ENCODE results near the gene HAS3.
"Not testable (repeated sequence)": the region's sequence is repeated elsewhere in the genome, so short reads cannot be mapped to it uniquely, and the experiment has no call there.

Gene HAS3

GRCh38 chr16:69118468-69118867 is 13.0 kb downstream of the HAS3 start:
- DNase-seq = no peak

DNA sequence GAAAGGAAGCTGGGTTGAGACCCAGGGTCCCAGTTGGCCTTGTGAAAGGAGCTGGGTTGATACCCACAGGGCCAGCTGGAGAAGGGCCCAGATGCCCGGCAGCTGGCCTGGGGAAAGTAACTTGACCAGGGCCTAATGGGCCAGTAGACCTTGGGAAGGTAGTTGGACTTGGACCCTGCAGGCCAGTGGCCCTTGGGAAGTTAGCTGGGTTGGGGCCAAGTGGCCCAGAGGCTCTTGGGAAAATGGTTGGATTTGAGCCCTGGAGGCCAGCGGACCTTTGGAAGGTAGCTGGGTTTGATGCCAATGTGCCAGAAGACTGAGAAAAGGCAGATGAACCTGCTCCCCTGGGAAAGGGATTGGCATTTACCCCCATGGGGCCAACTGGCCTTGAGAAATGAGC is 13.5 kb downstream of the HAS3 start:
- DNase-seq = no peak

DNA sequence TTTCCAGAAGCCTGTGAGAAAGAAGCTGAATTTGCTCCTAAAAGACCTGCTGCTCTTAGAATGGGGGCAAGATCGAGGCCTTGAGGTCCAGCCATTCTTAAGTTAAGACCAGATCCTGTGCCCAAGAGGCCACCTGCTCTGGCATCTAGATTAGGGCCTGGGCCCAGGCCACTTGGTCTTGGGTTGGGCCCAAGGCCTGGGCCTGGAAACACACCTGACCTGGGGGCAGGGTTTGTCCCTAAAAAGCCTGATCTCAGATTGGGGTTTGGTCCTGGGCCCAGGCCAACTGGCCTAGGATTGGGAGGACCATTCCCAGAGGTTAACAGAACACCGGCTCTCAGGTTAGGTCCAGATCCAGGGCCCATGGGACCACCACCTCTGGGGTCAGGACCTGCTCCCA is 14.1 kb downstream of the HAS3 start:
- no peak for DNase-seq

DNA sequence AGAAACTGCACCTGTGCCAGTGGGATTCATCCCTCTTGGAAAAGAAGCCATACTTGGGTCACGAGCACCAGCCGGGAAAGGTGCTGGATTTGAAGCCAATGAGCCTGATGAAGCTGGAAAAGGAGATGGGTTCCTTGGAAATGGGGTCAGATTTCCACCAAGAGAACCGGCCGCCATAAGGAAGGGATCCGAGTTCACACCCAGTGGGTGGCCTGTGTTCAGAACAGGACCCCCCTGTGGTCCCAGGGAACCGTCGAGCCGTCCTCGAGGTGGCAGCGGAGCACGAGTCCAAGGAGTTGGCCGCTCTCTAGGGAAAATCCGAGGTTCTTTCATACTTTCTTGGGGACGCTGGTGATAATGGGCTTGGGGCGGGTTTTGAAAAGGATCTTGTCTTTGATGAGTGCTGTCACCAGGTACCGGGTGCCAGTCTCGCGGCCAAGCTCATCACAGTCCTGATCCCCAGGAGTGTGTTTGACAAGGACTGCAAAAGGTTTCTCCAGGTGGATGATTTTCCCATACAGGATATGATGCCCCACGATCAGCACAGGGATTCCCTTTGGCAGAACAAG is 14.7 kb downstream of the HAS3 start:
- DNase-seq = no peak

GRCh38 chr16:69123910-69124309 is 18.5 kb downstream of the HAS3 start:
- DNase-seq = peak; percentile 68 to 77

GRCh38 chr16:69124406-69124805 is 19.0 kb downstream of the HAS3 start:
- DNase-seq = not testable (repeated sequence)

DNA sequence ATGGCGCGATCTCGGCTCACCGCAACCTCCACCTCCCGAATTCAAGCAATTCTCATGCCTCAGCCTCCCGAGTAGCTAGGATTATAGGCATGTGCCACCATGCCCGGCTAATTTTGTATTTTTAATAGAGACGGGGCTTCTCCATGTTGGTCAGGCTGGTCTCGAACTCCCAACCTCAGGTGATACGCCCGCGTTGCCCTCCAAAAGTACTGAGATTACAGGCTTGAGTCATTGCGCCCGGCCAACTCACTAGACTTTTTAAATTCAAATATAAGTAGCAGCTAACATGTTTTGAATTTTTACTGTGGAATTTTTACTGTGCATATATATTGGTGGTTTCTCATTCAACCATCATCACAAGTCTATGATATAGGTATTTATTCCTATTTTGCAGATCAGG is 19.5 kb downstream of the HAS3 start:
- not testable (repeated sequence) for DNase-seq

DNA sequence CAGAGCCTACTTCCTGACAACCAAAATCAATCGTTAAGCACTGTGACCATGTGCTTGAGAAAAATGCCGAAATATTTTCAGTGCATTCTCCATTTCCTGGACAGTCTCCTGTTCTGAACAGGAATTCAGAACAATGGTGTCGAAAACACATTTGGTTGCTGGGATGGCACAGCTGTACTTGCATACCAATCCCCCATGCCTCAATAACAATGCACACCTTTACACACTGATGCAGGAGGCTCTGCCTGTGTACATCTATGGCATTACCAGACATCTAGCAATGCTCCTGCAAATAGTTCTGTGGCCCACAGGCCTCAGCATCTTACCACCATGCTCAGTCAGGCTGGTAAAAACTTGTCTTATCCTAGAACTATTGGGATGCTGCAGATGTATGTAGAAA is 20.8 kb downstream of the HAS3 start:
- DNase-seq = no peak

GRCh38 chr16:69126801-69127200 is 21.3 kb downstream of the HAS3 start:
- DNase-seq = not testable (repeated sequence)

DNA sequence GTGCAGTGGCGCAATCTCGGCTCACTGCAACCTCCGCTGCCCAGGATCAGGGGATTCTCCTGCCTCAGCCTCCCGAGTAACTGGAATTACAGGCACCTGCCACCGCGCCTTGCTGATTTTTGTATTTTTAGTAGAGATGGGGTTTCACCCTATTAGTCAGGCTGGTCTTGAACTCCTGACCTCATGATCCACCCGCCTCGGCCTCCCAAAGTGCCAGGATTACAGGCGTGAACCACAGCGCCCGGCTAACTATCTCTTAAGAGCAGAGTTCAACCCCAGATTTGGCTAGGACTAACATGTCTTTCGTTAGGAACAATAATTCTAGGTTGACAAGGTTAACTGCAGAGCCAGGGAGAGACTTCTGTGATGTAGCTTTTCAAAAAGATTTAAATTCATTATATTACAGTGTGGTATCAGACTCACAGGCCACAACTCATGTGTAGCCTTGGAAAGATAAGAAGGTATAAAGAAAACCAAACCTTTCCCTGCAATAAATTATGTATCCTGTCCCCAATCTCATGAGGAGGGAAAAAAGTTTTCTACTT is 22.6 kb downstream of the HAS3 start:
- no peak for DNase-seq

- no peak for DNase-seq
Measured at GRCh38 chr16:69130461-69130860, 25.0 kb downstream of the HAS3 start.

DNA sequence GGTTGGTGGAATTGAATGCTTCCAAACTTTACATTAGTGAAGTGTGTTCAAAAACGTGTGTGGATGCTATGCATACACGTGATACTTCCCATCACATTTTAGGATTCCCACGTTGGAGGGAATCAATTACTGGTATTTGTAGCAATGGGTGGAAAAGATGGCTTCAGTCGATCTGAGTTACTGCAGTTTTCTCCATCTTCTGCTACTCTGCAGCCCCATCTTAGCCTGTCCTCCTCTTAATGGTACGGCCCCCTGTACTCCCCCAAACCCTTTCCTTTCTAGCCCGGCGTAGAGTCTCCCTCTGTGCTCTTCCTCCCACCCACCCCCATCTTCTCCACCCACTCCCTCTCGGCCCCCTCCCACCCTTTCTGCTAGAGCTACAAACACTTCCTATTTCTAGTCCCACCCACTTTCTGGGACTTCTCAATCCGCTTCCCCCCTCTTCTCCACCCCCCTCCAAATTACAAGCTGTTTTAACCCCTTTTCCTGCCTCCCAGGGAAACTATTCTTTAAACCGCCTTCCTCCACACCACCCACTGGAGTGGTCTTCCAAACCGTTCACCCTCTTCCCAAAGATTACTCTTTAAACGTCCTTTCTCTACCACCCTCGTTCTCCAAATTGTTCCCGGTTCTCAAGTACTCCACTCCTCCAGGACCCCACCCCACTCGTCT is 25.9 kb downstream of the HAS3 start:
- DNase-seq = peak; percentile 15 to 34

DNA sequence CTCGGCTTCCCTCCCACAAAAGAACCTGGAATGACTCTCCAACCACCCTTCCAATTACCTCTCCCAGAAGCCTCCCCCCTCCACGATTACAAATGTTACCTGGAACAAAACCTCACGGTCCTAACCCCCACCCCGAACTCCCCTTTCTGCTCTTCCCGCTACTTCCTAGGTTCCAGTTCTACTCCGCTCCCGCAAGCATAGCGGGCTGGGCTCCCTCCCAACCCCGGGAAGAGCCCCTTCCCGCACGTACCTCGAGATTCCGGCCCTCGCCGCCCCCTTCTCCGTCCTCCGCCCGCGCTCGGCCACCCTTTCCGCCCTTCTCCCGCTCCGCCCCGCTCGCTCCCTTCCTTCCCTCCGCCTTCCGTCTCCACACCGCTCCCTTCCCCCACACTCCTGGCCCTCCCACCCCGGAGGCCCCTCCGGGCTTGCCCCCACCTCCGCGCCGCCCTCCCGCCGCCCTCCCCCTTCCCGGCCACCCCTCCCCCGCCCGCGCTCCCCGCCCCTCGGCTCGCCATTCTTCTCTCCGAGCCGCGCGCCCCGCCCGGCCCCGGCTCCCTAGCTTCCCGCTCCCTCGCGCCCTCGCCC is 26.5 kb downstream of the HAS3 start:
- DNase-seq = peak; percentile 65 to 77

DNA sequence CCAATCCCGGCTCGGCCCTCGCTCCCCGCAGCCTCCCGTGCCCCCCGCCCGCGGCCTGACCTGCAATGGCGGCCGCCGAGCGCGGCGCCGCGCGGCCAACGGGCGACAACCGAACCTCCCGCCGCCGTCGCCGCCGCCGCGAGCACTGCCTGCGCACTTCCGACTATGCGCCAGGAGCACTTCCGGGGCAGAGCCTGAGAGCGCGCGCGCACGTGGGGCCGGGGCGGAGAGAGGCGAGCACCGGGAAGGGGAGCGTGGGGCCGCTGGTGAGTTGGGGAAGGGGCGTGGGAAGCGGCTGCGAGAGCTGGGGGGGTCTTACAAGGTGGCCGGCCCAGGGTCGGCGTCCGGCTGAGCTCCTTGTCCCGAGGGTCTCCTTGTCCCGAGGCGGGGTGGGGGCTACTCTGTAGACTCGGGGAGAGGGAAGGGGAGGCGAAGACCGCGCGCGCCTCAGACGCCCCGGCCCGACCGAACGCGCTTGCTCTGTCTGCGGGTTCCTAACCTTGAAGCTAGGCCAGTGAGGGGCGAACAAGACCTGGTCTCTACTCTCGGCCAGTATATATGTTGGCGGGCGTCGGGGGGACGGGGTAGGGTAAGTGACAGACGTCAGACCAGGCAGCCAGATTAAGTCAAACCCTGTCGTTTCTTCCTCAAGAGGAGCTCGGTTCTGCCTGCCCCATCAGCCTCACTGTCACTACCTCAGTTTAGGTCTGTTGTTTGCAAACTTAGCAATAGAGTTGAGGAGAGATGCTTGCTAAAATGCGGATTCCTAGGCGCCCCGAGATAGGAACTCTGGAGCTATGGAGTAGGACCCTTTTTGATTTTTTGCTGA is 27.2 kb downstream of the HAS3 start, which contains the start of the genes CHTF8 and UTP4:
TSS of gene CHTF8 (minus strand) at position 165 of the 829 bp plus-strand sequence. CDS start 11,130 bp downstream, outside the sequence.
TSS of gene UTP4 (plus strand) at position 226 of the 829 bp plus-strand sequence. CDS start 811 bp downstream, outside the sequence.
- peak; percentile 83 to 85 for DNase-seq

GRCh38 chr16:69133373-69133954 is 28.0 kb downstream of the HAS3 start:
- DNase-seq = peak in 1 of 2 donors; percentile 24

- DNase-seq = no peak
Measured at GRCh38 chr16:69138608-69139007, 33.2 kb downstream of the HAS3 start.

GRCh38 chr16:69139464-69139863 is 34.0 kb downstream of the HAS3 start:
- not testable (repeated sequence) for DNase-seq

DNA sequence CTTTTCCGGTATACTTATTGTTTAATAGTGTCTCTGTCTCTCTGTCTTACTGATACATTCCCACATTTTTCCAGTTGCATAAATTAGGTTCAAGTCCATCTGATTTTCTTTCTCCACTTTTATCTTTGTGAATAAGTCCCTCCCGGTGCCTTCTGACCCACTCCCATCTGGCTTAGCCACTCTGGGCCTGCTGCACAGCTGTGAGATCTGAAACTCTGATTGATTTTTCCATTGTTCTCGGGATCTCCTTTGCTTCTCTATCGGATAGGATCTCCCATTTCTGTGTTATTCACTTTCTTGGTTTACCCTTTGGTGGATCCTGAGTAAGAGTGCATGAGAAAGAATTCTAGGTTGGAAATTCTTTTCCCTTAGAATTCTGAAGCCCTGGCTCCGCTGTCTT is 35.6 kb downstream of the HAS3 start:
- DNase-seq = no peak

GRCh38 chr16:69141936-69142335 is 36.5 kb downstream of the HAS3 start:
- no peak for DNase-seq

DNA sequence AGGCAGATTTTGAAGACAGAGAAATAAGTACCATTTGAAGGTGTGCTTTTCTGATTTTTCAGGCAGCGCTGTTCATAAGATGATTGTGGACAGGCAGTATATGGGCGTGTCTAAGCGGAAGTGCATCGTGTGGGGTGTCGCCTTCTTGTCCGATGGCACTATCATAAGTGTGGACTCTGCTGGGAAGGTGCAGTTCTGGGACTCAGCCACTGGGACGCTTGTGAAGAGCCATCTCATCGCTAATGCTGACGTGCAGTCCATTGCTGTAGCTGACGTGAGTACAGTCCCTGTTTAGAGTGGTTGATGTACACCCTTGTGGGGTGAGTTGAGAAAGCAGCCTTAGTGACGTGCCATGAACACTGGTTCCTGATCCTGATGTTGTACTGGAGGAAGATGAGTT is 37.7 kb downstream of the HAS3 start:
- no peak for DNase-seq

DNA sequence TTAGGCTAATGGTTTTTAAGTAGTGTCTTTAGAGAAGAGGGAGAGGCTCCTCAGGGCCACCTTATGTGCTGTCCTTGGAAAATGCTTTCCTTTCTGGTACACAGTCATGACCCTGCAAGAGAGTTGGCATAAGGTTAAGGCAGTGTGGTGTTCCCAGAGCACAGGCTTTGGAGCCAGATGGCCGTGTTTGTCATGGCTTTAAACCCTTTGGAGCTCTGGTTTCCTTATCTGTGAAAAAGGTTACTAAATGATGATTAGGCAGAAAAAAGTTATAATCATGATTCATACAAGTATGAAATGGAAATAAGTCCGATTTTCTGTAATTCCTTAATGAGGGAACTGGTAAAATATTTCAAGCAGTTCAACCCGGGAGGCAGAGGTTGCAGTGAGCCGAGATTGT is 40.2 kb downstream of the HAS3 start:
- no peak for DNase-seq

- DNase-seq = not testable (repeated sequence)
Measured at GRCh38 chr16:69149621-69150020, 44.2 kb downstream of the HAS3 start.

Measured in CD4-positive, alpha-beta T cell treated with Interleukin-4 for 1 hour (primary cell).